Fibroblast of the aortic adventitia (primary cell): ENCODE data around the gene NENF. TPM values are rescaled to one million over a fixed set of nuclear protein-coding genes. Genes with fewer than 3 reads are reported as not detected.
A peak's percentile ranks its signal among the peaks of the same experiment; 100 is the strongest.
"Not testable (repeated sequence)": the region's sequence is repeated elsewhere in the genome, so short reads cannot be mapped to it uniquely, and the experiment has no call there.

Experiments
- DNase-seq: peaks from one replicate; pipeline ENCODE4 v3.0.0-alpha.2; 2010; ENCODE audit warnings: low read depth
- H3K4me3 ChIP-seq: 2 replicates; pipeline ENCODE4 v1.5.1; 2011; ENCODE audit warnings: low read depth, mild to moderate bottlenecking, control low read depth, low read length, moderate library complexity
- total RNA-seq: library from RNA; depleted of rRNA; stranded (reverse); fragments of >200 nt; gene quantifications from 2 replicates; pipeline ENCODE4 v1.2.3, GENCODE V29; 2012; ENCODE audit warnings: low replicate concordance
- TF ChIP-seq, protein P1 (sequence below): IDR thresholded peaks from 2 replicates; pipeline ENCODE4 v1.5.1; 2011; ENCODE audit warnings: mild to moderate bottlenecking, low read length, control low read depth, inconsistent platforms; ENCODE audit not compliant: insufficient read depth

NENF gene
- total RNA-seq, 1 donor: 43.3 TPM

DNA sequence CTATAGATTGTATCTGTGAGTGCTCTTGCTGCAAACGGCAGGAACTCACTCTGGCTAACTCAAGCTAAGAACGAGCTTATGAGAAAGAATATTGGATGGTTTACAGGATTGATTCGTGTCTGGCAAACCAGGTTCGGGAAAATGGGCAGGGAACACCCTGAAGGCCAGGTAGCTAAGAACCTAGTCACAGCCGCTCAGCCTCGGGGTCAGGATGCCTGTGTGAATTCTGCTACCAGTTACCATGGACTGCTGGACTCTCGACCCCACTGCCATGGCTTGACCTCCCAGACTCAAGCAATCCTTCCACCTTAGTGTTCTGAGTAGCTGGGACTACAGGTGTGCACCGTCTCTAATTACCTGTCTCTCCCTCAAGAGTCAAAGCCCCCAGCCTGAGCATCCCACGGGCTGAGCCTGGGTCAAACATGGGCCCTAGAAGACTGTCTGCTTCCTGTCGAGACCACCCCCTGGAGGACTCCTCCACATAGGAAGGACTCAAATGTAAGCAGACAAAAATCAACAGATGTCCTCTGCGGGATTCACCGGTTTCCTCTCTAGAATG lies 45.8 kb downstream of the NENF start:
- DNase-seq: no peak
- TF ChIP-seq, protein P1, sequence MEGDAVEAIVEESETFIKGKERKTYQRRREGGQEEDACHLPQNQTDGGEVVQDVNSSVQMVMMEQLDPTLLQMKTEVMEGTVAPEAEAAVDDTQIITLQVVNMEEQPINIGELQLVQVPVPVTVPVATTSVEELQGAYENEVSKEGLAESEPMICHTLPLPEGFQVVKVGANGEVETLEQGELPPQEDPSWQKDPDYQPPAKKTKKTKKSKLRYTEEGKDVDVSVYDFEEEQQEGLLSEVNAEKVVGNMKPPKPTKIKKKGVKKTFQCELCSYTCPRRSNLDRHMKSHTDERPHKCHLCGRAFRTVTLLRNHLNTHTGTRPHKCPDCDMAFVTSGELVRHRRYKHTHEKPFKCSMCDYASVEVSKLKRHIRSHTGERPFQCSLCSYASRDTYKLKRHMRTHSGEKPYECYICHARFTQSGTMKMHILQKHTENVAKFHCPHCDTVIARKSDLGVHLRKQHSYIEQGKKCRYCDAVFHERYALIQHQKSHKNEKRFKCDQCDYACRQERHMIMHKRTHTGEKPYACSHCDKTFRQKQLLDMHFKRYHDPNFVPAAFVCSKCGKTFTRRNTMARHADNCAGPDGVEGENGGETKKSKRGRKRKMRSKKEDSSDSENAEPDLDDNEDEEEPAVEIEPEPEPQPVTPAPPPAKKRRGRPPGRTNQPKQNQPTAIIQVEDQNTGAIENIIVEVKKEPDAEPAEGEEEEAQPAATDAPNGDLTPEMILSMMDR: no peak
- H3K4me3 ChIP-seq: no peak overlapping the region

DNA sequence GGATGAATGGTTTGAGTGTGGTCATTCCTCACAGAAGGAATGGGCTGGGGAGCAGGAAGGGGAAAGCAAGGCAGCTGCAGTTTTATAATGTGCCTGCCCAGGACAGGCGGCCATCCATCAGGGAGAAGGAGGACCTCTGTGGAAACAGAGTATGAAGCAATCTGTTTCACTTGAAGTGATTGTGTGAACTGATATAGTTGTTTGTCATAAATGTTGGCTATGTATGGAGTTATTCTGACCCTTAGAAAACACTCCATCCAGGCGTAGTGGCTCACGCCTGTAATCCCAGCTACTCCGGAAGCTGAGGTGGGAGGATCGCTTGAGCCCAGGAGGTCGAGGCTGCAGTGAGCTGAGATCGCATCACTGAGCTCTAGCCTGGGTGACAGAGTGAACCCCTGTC lies 46.5 kb downstream of the NENF start:
- DNase-seq: no peak
- TF ChIP-seq, protein P1: no peak
- H3K4me3 ChIP-seq: no peak overlapping the region

DNA sequence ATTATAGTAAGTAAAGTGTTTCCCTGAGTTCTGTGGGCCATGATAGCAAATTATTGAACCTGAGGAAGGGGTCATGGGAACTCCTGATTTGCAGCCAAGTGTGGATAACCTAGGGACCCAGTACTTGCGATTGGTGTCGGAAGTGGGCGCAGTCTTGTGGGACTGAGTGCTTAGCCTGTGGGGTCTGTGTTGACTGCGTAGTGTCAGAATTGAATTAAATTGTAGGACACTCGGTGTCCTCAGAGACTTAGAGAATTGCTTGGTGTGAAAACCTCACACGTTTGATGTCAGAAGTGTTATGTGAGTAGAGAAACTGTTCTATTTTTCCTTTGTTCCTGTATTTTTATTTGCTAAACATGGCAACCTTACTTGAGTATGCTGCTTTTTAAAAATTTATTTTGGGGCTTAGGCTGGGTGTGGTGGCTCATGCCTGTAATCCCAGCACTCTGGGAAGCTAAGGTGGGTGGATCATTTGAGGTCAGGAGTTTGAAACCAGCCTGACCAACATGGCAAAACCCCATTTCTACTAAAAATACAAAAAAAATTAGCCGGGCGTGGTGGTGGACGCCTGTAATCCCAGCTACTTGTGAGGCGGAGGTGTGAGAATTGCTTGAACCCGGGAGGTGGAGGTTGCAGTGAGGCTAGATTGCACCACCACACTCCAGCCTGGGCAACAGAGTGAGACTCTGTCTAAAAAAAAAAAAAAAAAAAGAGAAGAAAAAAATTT lies 48.2 kb downstream of the NENF start:
- not testable (repeated sequence) for H3K4me3 ChIP-seq, DNase-seq

DNA sequence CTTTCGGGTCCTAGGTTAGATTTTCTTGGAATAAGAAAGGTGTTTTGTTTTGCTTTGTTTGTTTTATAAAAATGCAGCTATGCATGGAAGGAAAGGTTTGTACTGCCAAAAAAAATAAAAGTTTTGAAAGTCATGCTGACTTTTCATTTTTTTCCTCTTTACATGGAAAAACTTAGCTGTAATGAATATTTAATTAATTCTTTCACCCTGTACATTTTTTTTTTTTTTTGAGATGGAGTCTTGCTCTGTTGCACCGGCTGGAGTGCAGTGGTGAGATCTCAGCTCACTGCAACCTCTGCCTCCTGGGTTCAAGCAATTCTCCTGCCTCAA lies 48.7 kb downstream of the NENF start:
- TF ChIP-seq, protein P1: no peak
- DNase-seq: no peak

DNA sequence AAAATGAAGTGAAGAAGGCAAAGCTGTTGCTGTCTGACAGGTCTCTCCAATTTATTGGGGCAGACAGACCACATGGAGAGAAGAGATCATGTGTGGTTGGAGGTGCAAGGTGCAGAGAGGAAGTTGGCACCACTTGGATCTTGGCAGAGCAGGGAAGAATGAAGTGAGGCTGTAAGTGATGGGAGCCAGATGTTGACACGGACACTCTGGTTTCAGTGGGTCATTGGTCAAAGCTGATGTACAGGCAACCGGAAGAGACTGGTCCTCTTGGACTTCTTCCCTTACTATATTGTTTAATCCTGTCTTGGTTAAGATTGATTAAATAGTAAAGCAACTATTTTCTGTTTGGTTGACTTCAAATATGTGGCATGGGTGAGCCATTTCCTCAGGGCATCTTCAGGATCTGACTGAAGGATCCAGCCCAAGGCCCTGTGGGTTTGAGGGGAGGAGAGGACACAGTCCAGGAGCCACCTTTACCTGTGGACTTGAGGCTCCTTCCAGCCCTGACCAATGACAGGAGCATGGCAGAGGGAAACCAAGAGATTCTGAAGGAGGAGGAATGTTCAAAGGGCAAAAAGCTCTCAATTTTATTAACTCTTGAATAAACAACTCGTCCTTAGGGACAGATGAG lies 49.4 kb downstream of the NENF start:
- DNase-seq: peak; percentile 33
- TF ChIP-seq, protein P1: no peak
- H3K4me3 ChIP-seq: no peak overlapping the region

More for the DNA sequence above, 48.7 kb downstream of the NENF start:
- H3K4me3 ChIP-seq: no peak overlapping the region

DNA sequence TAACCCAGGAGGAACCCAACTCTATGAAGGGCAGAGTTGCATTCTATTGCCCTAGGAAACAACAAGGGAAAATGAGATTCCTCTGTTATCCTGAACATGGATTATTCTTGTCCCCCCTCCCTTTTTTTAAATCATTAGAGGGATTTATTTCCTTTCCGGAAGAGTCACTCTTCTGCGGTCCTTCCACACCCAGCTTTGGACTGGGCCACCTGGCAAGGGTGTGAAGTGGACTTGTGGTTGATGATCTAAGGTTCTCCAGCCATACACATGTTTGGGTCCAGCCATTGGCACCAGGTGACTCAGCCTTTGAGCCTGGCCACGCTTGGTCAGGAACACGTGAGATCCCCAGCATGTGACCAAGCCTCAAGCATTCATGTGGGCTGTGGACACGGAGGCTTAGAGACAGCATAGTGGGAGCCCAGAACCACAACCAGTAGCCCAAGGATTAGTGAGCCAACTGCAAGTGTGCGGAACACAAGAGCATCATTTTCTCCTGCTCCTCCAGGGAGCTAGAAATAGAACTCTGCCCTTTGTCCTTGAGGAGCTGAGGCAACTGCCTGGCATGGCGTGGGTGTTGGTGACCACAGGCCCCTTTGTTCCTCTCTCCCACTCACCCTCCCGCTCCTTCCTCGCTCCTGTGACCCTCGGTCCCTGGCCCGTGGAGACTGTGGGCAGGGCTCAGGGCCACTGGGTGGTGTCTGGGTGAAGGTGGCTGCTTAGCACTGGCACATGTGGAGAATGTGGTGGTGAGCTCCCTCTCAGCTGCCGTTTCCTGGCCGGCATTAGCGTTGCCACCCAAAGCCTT lies 50.1 kb downstream of the NENF start:
- TF ChIP-seq, protein P1: no peak
- DNase-seq: peak; percentile 45
- H3K4me3 ChIP-seq: no peak overlapping the region
